Right ventricle myocardium superior (tissue), 1 donor: ENCODE measurements around the gene SHISA4. TPM values are rescaled to one million over a fixed set of nuclear protein-coding genes. Genes with fewer than 3 reads are reported as not detected.
A peak's percentile ranks its signal among the peaks of the same experiment; 100 is the strongest.

Source experiments
- ATAC-seq: fragments of 200-7000 bp; cut with Tn5 transposase; one replicate; pipeline ENCODE4 v1.9.1; 2020; ENCODE audit warnings: mild to moderate bottlenecking; ENCODE audit not compliant: poor library complexity
- DNase-seq: peaks from one replicate; pipeline ENCODE4 v3.0.0-alpha.2; 2020
- intact Hi-C: fragments of 100-400 bp; cut with DNase I; formaldehyde crosslinking; loops from one replicate; pipeline ENCODE4 v1.11.2; 2022
- total RNA-seq: library from RNA; stranded (reverse); fragmentation: NEBNext Ultra II Directional; extraction: Animal tissue kit (Norgen Biotek cat#: 25700); gene quantifications from one replicate; pipeline ENCODE4 v1.2.1, GENCODE V29; 2021
- donor health status: DM: no; HTN: yes; CAD: no; lungs with severe emphysema.

Gene SHISA4
- total RNA-seq, 1 donor from 2014 or later: 162 TPM

DNA sequence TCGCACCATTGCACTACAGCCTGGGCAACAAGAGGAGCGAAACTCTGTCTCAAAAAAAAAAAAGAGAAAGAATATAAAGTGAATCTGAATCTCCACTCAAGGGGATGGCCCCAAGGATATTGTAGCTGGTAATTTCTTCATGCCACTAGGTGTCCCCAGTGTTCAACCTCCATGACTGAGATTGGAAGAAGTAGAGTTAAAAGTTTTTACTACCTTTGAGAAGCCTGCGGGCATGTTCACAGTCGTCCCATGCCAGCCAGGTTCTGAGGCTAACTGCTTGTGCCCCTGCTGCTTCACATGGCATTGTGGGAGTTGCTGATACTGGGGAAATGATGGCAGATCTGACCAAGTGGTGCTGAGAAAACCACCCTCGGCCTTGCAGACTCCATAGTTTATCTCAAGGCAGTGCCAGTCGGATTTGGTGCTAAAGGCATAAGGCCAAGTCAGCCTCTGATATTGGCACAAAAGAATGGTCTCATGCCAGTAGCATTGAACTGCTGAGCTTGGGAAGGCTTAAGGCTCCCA is 10.8 kb upstream of the SHISA4 start:
- intact Hi-C loops: loop anchor here (5.0 kb wide), 1 partner anchor 94 kb away; no protein-coding TSS in a partner anchor
- DNase-seq (no peak), ATAC-seq (peak; percentile 78)

- ATAC-seq (no peak), DNase-seq (no peak)
- intact Hi-C loops: no loop called here
Observed at GRCh38 chr1:201880928-201881571, 7.6 kb upstream of the SHISA4 start.

DNA sequence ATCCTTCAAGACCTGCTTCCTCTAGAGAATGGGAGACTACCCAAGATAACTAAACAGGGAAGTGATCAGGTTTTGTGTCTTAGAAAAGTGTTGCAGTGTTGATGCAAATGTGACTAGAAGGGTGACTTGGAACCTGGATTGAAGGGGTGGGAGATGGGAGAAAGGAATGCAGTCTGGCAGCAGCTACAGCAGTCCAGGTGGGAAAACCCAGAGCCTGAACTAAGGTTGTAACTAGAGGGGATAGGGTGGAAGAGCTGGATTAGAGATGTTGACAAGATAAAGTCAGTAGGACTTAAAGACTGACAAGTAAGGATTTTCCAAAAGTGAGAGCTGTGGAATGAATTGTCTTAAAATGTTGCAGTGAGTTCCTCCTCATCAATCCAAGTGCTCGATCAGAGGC is 7.1 kb upstream of the SHISA4 start:
- DNase-seq: no peak
- intact Hi-C loops: no loop called here
- no peak for ATAC-seq

GRCh38 chr1:201882665-201883132 is 6.0 kb upstream of the SHISA4 start:
- intact Hi-C loops: no loop called here
- ATAC-seq: no peak
- no peak for DNase-seq

DNA sequence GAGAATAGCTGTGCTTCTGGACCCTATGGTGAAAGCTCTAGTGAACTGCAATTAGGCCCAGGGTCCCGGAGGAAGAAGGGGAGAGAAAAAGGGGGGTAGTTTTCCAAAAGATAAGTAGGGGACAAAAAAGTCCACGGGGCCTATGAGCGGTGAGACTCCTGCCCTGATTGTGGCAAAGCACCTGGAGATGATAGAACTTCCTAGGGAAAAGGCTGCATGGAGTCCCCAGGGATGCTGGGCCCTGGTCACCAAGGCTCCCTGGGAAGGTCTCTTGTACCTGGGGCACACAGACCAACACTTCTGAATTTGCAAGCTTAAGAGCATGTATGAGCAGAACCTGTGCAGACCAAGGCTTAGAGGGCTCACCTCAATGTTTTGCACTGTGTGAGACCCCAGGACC is 5.4 kb upstream of the SHISA4 start:
- ATAC-seq (no peak), DNase-seq (no peak)
- intact Hi-C loops: no loop called here

DNA sequence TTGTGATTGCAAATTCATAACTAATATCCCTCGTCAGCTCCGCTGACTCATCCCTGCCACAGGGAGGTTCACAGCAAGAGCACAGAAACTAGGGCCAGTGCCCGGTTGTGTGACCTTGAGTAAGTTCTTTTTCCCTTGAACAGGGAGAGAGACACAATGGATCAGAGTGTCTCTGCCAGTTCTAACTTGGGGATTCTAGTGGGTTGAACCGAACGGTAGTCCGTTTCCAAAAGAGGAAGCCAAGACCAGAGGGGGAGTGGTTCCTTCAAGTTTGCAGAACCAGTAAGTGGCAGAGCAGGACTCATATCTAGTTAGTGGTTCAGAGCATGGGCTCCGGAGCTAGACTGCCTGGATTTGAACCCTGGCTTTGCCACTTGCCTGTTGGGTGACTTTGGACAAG is 4.9 kb upstream of the SHISA4 start:
- intact Hi-C loops: no loop called here
- DNase-seq: no peak
- ATAC-seq: peak; percentile 63

DNA sequence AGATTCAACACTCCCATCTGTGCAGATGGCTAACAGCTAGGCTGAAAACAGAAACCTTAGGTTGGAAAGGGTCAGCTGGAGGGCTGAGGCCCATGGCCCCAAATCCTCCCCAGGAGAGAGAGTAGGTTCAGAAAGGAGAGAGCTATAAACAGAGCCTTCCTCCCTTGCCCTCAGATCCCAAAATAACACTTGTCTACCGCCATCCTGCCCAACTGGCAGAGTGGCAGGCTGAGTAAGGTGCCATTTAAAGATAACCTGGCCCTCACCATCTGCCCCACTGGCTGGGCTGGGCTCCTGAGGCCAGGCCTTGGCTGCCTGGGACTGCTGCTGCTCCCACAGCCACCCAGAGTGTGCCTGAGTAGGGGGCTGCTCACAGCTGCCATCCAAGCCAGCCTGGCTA is 4.3 kb upstream of the SHISA4 start:
- DNase-seq (peak; percentile 60), ATAC-seq (peak; percentile 61)
- intact Hi-C loops: no loop called here

- DNase-seq (no peak), ATAC-seq (no peak)
- intact Hi-C loops: no loop called here
Observed at GRCh38 chr1:201885531-201886075, 3.1 kb upstream of the SHISA4 start.

DNA sequence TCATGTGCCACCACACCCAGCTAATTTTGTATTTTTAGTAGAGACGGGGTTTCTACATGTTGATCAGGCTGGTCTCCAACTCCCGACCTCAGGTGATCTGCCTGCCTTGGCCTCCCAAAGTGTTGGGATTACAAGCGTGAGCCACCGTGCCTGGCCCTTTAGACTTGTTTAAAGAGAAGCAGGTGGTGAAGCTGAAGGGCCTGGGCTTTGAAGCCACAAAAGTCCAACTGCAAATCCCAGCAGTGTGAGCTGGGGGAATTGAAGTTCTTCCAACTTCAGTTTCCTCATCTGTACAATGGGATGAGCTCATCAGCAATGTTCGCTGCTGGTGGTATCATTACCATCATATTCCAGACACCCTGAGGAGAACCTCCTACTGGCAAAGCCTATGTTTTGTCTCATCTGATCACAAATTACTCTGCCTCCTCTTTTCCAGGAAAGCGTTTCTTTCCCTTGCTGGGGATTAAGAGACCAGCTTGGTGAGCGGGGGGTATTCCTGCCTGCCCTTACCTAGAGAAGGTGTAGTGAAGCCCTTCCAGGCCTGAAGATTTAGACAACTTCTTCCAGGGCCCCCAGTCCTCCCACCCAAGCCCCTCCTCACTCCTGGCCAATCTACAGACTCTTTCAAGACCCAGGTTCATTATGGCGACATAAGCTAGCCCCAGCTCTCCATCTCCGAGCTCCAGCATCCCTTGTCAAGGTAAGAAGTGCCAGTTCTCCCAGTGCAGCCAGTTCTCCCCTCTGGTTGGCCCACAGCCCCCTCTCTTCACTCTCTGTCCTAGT is 2.4 kb upstream of the SHISA4 start:
- DNase-seq (no peak), ATAC-seq (no peak)
- intact Hi-C loops: no loop called here

GRCh38 chr1:201887116-201887866 is 1.4 kb upstream of the SHISA4 start:
- ATAC-seq: no peak
- intact Hi-C loops: no loop called here
- no peak for DNase-seq

DNA sequence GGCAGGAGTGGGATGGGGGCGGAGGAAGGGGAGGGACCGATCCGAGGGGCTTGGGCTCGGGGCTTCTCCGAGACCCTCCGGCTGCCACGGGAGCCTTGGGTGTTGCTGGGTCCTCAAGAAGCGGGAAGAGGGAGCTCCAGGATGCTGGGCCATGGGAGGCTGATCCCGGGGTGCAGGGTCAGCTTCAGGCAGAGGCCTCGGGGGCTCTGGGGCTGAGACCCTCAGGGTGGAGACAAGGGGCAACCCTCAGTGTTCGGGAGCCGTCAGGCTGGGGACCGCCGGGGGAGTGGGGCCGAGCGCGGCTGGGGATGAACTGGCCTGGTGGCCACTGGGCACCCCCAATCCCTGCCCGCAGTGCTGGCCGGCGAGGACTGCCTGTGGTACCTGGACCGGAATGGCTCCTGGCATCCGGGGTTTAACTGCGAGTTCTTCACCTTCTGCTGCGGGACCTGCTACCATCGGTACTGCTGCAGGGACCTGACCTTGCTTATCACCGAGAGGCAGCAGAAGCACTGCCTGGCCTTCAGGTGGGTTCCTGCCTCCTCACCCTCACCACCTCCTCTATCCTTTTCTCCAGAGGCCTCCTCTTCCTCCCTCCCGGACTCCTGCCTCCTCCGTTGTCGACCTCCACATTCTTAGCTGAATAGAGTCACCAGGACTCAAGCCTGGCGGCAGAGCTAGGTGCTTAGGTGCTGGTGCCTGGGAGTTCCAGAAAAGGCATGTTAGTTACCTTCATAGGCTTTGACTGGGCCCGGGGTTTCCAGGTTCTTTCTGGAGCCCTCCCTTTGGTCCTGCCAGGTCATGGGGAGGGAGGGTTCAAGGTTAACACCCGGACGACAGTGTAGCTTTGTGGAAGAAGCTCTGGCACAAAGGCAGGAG is 631 bp downstream of the SHISA4 start:
- ATAC-seq: no peak
- intact Hi-C loops: no loop called here

DNA sequence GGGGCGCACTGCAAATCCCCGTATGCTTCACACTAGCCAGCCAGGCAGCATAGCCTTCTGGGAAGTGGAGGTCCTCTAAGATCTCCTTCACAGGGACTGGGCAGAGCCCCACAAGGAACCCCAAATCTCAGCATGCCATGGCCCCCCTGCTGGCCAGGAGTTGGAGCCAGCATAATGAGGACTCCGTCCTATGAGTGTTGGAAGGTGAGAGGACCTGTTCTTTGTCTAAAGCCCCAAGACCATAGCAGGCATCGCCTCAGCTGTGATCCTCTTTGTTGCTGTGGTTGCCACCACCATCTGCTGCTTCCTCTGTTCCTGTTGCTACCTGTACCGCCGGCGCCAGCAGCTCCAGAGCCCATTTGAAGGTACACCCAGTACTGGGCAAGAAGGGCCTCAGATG is 1.5 kb downstream of the SHISA4 start:
- ATAC-seq: no peak
- intact Hi-C loops: no loop called here
- DNase-seq: no peak

More for the DNA sequence above, 631 bp downstream of the SHISA4 start:
- no peak for DNase-seq

GRCh38 chr1:201890806-201891450 is 2.2 kb downstream of the SHISA4 start:
- no peak for DNase-seq
- intact Hi-C loops: no loop called here
- ATAC-seq: no peak

- intact Hi-C loops: no loop called here
- ATAC-seq (no peak), DNase-seq (no peak)
Observed at GRCh38 chr1:201891451-201892045, 2.9 kb downstream of the SHISA4 start.

DNA sequence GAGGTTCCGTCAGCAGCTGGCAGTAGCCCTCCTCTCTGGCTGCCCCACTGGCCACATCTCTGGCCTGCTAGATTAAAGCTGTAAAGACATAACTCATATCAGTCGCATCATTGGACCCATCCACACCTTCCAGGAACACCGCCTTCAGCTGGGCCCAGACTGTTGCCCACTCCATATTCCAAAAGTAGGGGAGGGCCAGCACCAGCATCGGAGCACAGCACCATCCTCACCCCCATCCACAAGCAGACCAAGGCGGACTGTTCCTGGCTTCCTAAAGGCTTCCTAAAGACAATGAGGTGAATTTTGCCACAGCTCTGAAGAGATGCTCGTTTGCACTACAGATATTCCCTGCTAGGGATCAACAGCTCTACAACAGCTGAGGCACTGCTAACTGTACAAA is 3.5 kb downstream of the SHISA4 start:
- ATAC-seq (no peak), DNase-seq (no peak)
- intact Hi-C loops: no loop called here

- ATAC-seq (no peak), DNase-seq (no peak)
- intact Hi-C loops: no loop called here
Observed at GRCh38 chr1:201893431-201893830, 4.7 kb downstream of the SHISA4 start.
